H1 (cell line): ENCODE results near the gene CDK5. TPM values are rescaled to one million over a fixed set of nuclear protein-coding genes. Genes with fewer than 3 reads are reported as not detected.

Experiments
- CTCF ChIA-PET: fragments of 300-600 bp; sonication (Branson Sonifier 250); formaldehyde crosslinking; loops from one replicate; lab custom pipeline; 2021; ENCODE audit not compliant: partially characterized antibody; lab: Charles Lee
- POLR2A ChIA-PET: fragments of 300-600 bp; sonication (Branson Sonifier 250); formaldehyde crosslinking; loops from one replicate; lab custom pipeline; 2021; ENCODE audit warnings: inconsistent platforms; ENCODE audit not compliant: partially characterized antibody; lab: Charles Lee
- DNase-seq, 2 experiments: peaks; one replicate each; pipeline versions ENCODE4 v3.0.0 to v3.0.0-alpha.2; 2010 to 2022; ENCODE audit warnings: low spot score in 2 of 2, low read depth in 1 of 2, mixed read lengths in 1 of 2
- FAIRE-seq: peaks from 2 replicates; lab custom pipeline; 2011; peaks lifted over from hg19 to GRCh38; lab: Jason Lieb, UNC
- H2AFZ ChIP-seq: 2 replicates; pipeline ENCODE4 v1.8.1; 2012; ENCODE audit warnings: low read length, inconsistent platforms
- H2AK5ac ChIP-seq: 2 replicates; pipeline ENCODE4 v1.6.1; 2013; ENCODE audit warnings: low read depth, low read length
- H2BK120ac ChIP-seq: replicated peaks from 2 replicates; pipeline ENCODE3; 2013; ENCODE audit warnings: low read depth, low read length, inconsistent platforms
- H2BK12ac ChIP-seq: 2 replicates; pipeline ENCODE4 v1.6.1; 2013; ENCODE audit warnings: low read depth, low read length
- H2BK15ac ChIP-seq: 2 replicates; pipeline ENCODE4 v1.6.1; 2013; ENCODE audit warnings: low read length
- H2BK20ac ChIP-seq: 2 replicates; pipeline ENCODE4 v1.6.1; 2013; ENCODE audit warnings: low read length
- H2BK5ac ChIP-seq: 2 replicates; pipeline ENCODE4 v1.6.1; 2013; ENCODE audit warnings: low read depth, low read length
- H3K14ac ChIP-seq: 2 replicates; pipeline ENCODE4 v1.6.1; 2013; ENCODE audit warnings: inconsistent platforms; ENCODE audit not compliant: insufficient read length
- H3K18ac ChIP-seq: 2 replicates; pipeline ENCODE4 v1.6.1; 2013; ENCODE audit warnings: low read length; ENCODE audit errors: extremely low read depth
- H3K23ac ChIP-seq: 2 replicates; pipeline ENCODE4 v1.6.1; 2013; ENCODE audit warnings: inconsistent platforms; ENCODE audit not compliant: insufficient read length
- H3K23me2 ChIP-seq: 2 replicates; pipeline ENCODE4 v1.6.1; 2013; ENCODE audit warnings: low read depth, low read length
- H3K27ac ChIP-seq: 2 replicates; pipeline ENCODE4 v1.6.1; 2011; ENCODE audit warnings: low read depth, low read length, inconsistent platforms
- H3K27me3 ChIP-seq, 4 experiments: replicated peaks in 1 of 4; 1 replicate in 1 of 4; 2 replicates in 3 of 4; pipeline versions ENCODE4 v1.6.1 to v1.8.1; 2011 to 2013; ENCODE audit warnings: low read length in 3 of 4, mild to moderate bottlenecking in 3 of 4, inconsistent platforms in 2 of 4, mixed read lengths in 2 of 4, moderate library complexity in 1 of 4; ENCODE audit not compliant: control insufficient read depth in 3 of 4, insufficient read depth in 3 of 4; ENCODE audit errors: extremely low read depth in 1 of 4
- H3K36me3 ChIP-seq, 4 experiments: 2 replicates each; pipeline versions ENCODE4 v1.6.1 to v1.8.1; 2011 to 2013; ENCODE audit warnings: mild to moderate bottlenecking in 4 of 4, low read length in 3 of 4, moderate library complexity in 2 of 4, control low read depth in 1 of 4, inconsistent platforms in 1 of 4; ENCODE audit not compliant: insufficient read depth in 4 of 4, control insufficient read depth in 2 of 4
- H3K4ac ChIP-seq: replicated peaks from 2 replicates; pipeline ENCODE3; 2013; ENCODE audit warnings: low read length, low read depth, mixed read lengths, inconsistent platforms; ENCODE audit not compliant: insufficient read length
- H3K4me1 ChIP-seq, 4 experiments: replicated peaks in 1 of 4; 1 replicate in 1 of 4; 2 replicates in 3 of 4; pipeline versions ENCODE4 v1.6.1 to v1.8.1; 2011 to 2013; ENCODE audit warnings: low read length in 3 of 4, inconsistent platforms in 2 of 4, mixed read lengths in 1 of 4; ENCODE audit not compliant: insufficient read depth in 4 of 4, control insufficient read depth in 3 of 4
- H3K4me2 ChIP-seq, 2 experiments: 2 replicates each; pipeline versions ENCODE4 v1.6.1 to v1.8.1; 2011 to 2013; ENCODE audit warnings: low read depth in 2 of 2, low read length in 2 of 2, control low read depth in 1 of 2, inconsistent platforms in 1 of 2, mild to moderate bottlenecking in 1 of 2; ENCODE audit not compliant: insufficient read depth in 1 of 2
- H3K4me3 ChIP-seq, 4 experiments: fragments of 200-600, 300-600 bp in 1 of 4; sonication (generic), shearing (Covaris generic), sonication (Bioruptor Twin) in 1 of 4; 2 replicates each; pipeline versions ENCODE4 v1.5.1 to v1.8.1; 2011 to 2016; ENCODE audit warnings: low read length in 4 of 4, low read depth in 3 of 4, control low read depth in 2 of 4, inconsistent platforms in 2 of 4, mild to moderate bottlenecking in 2 of 4, mixed read lengths in 1 of 4, moderate library complexity in 1 of 4; ENCODE audit not compliant: insufficient read depth in 2 of 4; ENCODE audit errors: extremely low read depth in 1 of 4
- H3K56ac ChIP-seq: replicated peaks from 2 replicates; pipeline ENCODE3; 2013; ENCODE audit warnings: low read depth, mild to moderate bottlenecking, mixed read lengths, low read length, inconsistent platforms; ENCODE audit not compliant: insufficient read length
- H3K79me1 ChIP-seq: 2 replicates; pipeline ENCODE4 v1.6.1; 2013; ENCODE audit warnings: low read depth, low read length, control low read depth
- H3K79me2 ChIP-seq, 2 experiments: 2 replicates each; pipeline versions ENCODE4 v1.6.1 to v1.8.1; 2012 to 2013; ENCODE audit warnings: low read length in 2 of 2, mild to moderate bottlenecking in 2 of 2, inconsistent platforms in 1 of 2; ENCODE audit not compliant: insufficient read depth in 2 of 2, control insufficient read depth in 1 of 2
- H3K9ac ChIP-seq, 4 experiments: replicated peaks in 1 of 4; 1 replicate in 1 of 4; 2 replicates in 3 of 4; pipeline versions ENCODE4 v1.6.1 to v1.8.1; 2011 to 2013; ENCODE audit warnings: low read depth in 3 of 4, low read length in 3 of 4, control low read depth in 2 of 4, mild to moderate bottlenecking in 2 of 4, moderate library complexity in 2 of 4, inconsistent platforms in 1 of 4; ENCODE audit errors: extremely low read depth in 1 of 4
- H3K9me3 ChIP-seq, 2 experiments: 2 replicates each; pipeline versions ENCODE4 v1.6.1 to v1.8.1; 2012 to 2013; ENCODE audit warnings: mild to moderate bottlenecking in 2 of 2, moderate library complexity in 2 of 2, control low read depth in 1 of 2, inconsistent platforms in 1 of 2, low read depth in 1 of 2, low read length in 1 of 2, mixed read lengths in 1 of 2; ENCODE audit not compliant: insufficient read depth in 2 of 2
- H4K20me1 ChIP-seq, 2 experiments: replicated peaks in 1 of 2; 2 replicates each; pipeline versions ENCODE3 to v1.8.1; 2011 to 2013; ENCODE audit warnings: inconsistent platforms in 2 of 2, low read length in 2 of 2, mild to moderate bottlenecking in 1 of 2; ENCODE audit not compliant: insufficient read depth in 2 of 2, control insufficient read depth in 1 of 2
- H4K5ac ChIP-seq: 2 replicates; pipeline ENCODE4 v1.6.1; 2013; ENCODE audit warnings: low read length, low read depth, mixed read lengths, inconsistent platforms; ENCODE audit not compliant: insufficient read length
- H4K8ac ChIP-seq: 2 replicates; pipeline ENCODE4 v1.8.0; 2013; ENCODE audit warnings: mild to moderate bottlenecking, moderate library complexity, low read length, inconsistent platforms; ENCODE audit not compliant: insufficient read depth; ENCODE audit errors: extremely low read depth
- H4K91ac ChIP-seq: replicated peaks from 2 replicates; pipeline ENCODE3; 2013; ENCODE audit warnings: low read length, mixed read lengths, inconsistent platforms; ENCODE audit not compliant: insufficient read length
- CEBPB ChIP-seq: IDR thresholded peaks from 2 replicates; pipeline ENCODE4 v1.6.1; 2012; ENCODE audit warnings: low read depth, low read length
- JUND ChIP-seq: IDR thresholded peaks from 2 replicates; pipeline ENCODE4 v1.6.1; 2011; ENCODE audit warnings: mild to moderate bottlenecking, improper control_type of control experiment, low read length
- RBBP5 ChIP-seq: IDR thresholded peaks from 2 replicates; pipeline ENCODE4 v1.7.1; 2012; ENCODE audit warnings: low read depth, mild to moderate bottlenecking, inconsistent platforms, low read length, moderate library complexity, borderline replicate concordance
- SIN3A ChIP-seq, 2 experiments: IDR thresholded peaks in 1 of 2; conservative IDR thresholded peaks in 1 of 2; 2 replicates each; pipeline ENCODE4 v1.6.1; 2011 to 2012; ENCODE audit warnings: low read length in 2 of 2, improper control_type of control experiment in 1 of 2, low read depth in 1 of 2, mild to moderate bottlenecking in 1 of 2
- SP4 ChIP-seq: IDR thresholded peaks from 2 replicates; pipeline ENCODE4 v1.6.1; 2012; ENCODE audit warnings: low read length, inconsistent platforms
- SUZ12 ChIP-seq: fragments of 200-600 bp; sonication (generic); IDR thresholded peaks from 2 replicates; pipeline ENCODE4 v1.6.1; 2012; ENCODE audit warnings: mild to moderate bottlenecking, inconsistent platforms, low read length, moderate library complexity, mixed read lengths
- TEAD4 ChIP-seq: IDR thresholded peaks from 2 replicates; pipeline ENCODE4 v1.6.1; 2012; ENCODE audit warnings: low read depth, low read length, inconsistent platforms, mixed read lengths
- WGBS, 2 experiments: shearing (Covaris generic) in 1 of 2; methylation state at CpG; one replicate each; pipeline versions ENCODE4 v1.1.6 to v1.1.7; 2013 to 2015; ENCODE audit warnings: low lambda C conversion rate in 2 of 2, mixed read lengths in 2 of 2, inconsistent platforms in 1 of 2, low coverage in 1 of 2, missing lambda C conversion rate in 1 of 2; ENCODE audit not compliant: insufficient replicate concordance in 2 of 2, insufficient coverage in 1 of 2, insufficient read length in 1 of 2; ENCODE audit errors: extremely low coverage in 1 of 2, missing lambda C conversion rate in 1 of 2; 5-methylcytosine and 5-hydroxymethylcytosine counted together
- polyA plus RNA-seq, 7 experiments: library from polyadenylated mRNA; depleted of rRNA in 3 of 7; stranded (reverse) in 5 of 7; unstranded in 2 of 7; fragments of >200 nt in 5 of 7; fragments of 200-250 nt in 2 of 7; gene quantifications; 1 replicate in 5 of 7; 2 replicates in 1 of 7; 4 replicates in 1 of 7; pipeline versions ENCODE4 v1.2.1 to v1.2.3, GENCODE V29; 2011 to 2013; ENCODE audit warnings: missing spikeins in 2 of 7, mixed read lengths in 2 of 7
- total RNA-seq: library from RNA; stranded (reverse); fragmentation: NEBNext Ultra II Directional; extraction: Animal tissue kit (Norgen Biotek cat#: 25700); gene quantifications from 2 replicates; pipeline ENCODE4 v1.2.1, GENCODE V29; 2021
- TF ChIP-seq, protein P1 (sequence below), 3 experiments: IDR thresholded peaks; 1 replicate in 2 of 3; 2 replicates in 1 of 3; pipeline versions ENCODE4 v1.5.1 to v1.6.1; 2011; ENCODE audit warnings: low read length in 3 of 3, mild to moderate bottlenecking in 3 of 3, inconsistent platforms in 2 of 3, low read depth in 1 of 3, moderate library complexity in 1 of 3; ENCODE audit not compliant: insufficient read depth in 1 of 3; ENCODE audit errors: control extremely low read depth in 1 of 3

The CDK5 gene
- total and polyA plus RNA-seq, 2 of the 8 experiments (the other 6 are each of a cell fraction or from before 2014, with no cell fraction given): 22.8 to 37.2 TPM

DNA sequence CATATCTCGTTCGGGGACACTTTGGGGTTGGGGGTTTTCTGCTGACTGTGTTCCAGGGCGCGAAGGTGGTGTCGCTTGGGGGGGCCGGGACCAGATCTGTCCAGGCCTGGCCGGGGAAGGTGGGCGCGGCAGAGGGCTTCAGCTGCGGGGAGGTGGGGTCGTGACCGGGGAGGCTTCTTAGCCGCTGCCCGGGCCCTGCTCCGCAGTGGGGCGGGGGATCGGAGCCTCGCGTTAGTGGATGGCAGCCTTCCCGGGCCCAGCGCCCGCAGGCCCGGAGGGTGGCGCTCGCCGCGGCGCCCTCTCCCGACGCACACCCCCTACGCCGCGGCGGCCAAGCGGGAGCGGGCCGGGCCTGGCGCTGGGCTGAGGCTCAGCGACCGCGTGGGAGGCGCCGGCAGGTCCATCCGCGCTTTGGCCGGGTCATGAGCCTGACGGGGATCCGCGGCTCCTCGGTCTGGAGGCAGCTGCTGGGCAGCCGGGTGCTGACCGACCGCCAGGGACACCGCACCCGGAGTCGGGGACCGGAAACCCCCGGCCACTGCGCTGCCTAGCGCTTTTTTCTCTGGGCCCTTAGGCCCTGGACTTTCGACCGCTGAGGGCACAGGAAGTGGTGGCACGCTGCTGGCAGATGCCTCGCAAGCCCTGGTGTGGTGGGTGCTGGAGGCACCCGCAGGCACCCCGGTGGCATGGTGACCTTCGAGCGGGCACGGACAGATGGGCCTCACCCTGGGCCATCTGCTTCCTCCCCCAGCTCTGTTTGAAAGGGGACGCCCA, 29.7 kb upstream of the CDK5 start:
- Histone ChIP-seq H2BK120ac (no peak overlapping the region), H3K4ac (no peak overlapping the region), H3K9me3 (no peaks in the 10 kb centered on the region), H2AK5ac (no peak overlapping the region), H3K79me2 (peaks cover 5 to 46% of the 10 kb centered on the region in 2 experiments; a peak in 3 of 4 replicates), H3K36me3 (no peaks in the 10 kb centered on the region), H3K18ac (no peak overlapping the region; the same call in none of the 2 replicates), H2AFZ (no peak overlapping the region), H4K8ac (peak overlapping the region; percentile 47; the same call in 1 of the 2 replicates), H3K27ac (no peak overlapping the region), H2BK15ac (peak overlapping the region; percentile 53; the same call in 1 of the 2 replicates), H3K4me2 (peak overlapping the region; percentile 73 to 83), H3K56ac (no peak overlapping the region), H3K4me3 (peak overlapping the region; percentile 58 to 75 (median 66)), H2BK12ac (no peak overlapping the region), H4K91ac (peak overlapping the region; percentile 71), H3K23ac (no peak overlapping the region), H3K14ac (no peak overlapping the region), H3K27me3 (peaks cover 0 to 28% (median 14%) of the 10 kb centered on the region in 4 experiments; a peak in 6 of 7 replicates), H3K9ac (peak overlapping the region; percentile 46 to 69 (median 64); a peak in 5 of 7 replicates), H3K79me1 (peaks cover 6% of the 10 kb centered on the region; the same call in 1 of the 2 replicates), H4K20me1 (peaks cover 31 to 41% of the 10 kb centered on the region in 2 experiments), H3K23me2 (peaks cover 25% of the 10 kb centered on the region), H4K5ac (no peak overlapping the region), H2BK20ac (no peak overlapping the region), H2BK5ac (no peak overlapping the region), H3K4me1 (peaks cover 6 to 43% (median 26%) of the 10 kb centered on the region in 4 experiments)
- POLR2A ChIA-PET: interaction anchor here (0.6 to 4.9 kb wide), 5 partner anchors 10 to 59 kb away, joined by 3 to 33 read pairs (median 3); partner anchors contain the start of genes ABCB8 and CDK5
- WGBS, 2 experiments: 3% methylated on average over 46 of the region's 70 CpGs; no CpG with 5 or more reads in 1 of the 2 experiments
- CTCF ChIA-PET: interaction anchor here (0.9 to 15.1 kb wide), 9 partner anchors 10 to 157 kb away, joined by 3 to 448 read pairs (median 5); partner anchors contain the start of genes ABCB8 and ABCF2
- no peak for DNase-seq
- no peak for FAIRE-seq
- TF ChIP-seq, protein P1, sequence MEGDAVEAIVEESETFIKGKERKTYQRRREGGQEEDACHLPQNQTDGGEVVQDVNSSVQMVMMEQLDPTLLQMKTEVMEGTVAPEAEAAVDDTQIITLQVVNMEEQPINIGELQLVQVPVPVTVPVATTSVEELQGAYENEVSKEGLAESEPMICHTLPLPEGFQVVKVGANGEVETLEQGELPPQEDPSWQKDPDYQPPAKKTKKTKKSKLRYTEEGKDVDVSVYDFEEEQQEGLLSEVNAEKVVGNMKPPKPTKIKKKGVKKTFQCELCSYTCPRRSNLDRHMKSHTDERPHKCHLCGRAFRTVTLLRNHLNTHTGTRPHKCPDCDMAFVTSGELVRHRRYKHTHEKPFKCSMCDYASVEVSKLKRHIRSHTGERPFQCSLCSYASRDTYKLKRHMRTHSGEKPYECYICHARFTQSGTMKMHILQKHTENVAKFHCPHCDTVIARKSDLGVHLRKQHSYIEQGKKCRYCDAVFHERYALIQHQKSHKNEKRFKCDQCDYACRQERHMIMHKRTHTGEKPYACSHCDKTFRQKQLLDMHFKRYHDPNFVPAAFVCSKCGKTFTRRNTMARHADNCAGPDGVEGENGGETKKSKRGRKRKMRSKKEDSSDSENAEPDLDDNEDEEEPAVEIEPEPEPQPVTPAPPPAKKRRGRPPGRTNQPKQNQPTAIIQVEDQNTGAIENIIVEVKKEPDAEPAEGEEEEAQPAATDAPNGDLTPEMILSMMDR (IDR thresholded peaks at IDR 0.05; ENCODE audit: control extremely low read depth in 1 of 3, insufficient read depth in 1 of 3, low read depth in 1 of 3, low read length in 3 of 3): peak in 2 of 3 experiments; percentile 1 to 27; a peak in 3 of 4 replicates
- peak; percentile 8; the same call in 1 of the 2 replicates for TF ChIP-seq RBBP5
- peak; percentile 35; the same call in 1 of the 2 replicates for TF ChIP-seq SUZ12
- TF ChIP-seq CEBPB: no peak
- peak in 1 of 2 experiments; percentile 20; a peak in 1 of 4 replicates for TF ChIP-seq SIN3A (conservative IDR thresholded peaks at IDR 0.05 in 1 of 2, IDR thresholded peaks at IDR 0.05 in 1 of 2; ENCODE audit: low read depth in 1 of 2, low read length in 2 of 2)
- no peak for TF ChIP-seq TEAD4
- TF ChIP-seq JUND: no peak
- no peak for TF ChIP-seq SP4
